ENCODE data around the gene RARA.

RARA gene

GRCh38 chr17:40341808-40342503, 33.0 kb downstream of the RARA start:
- FAIRE-seq (peak; percentile 94), DNase-seq (ENCODE audit: insufficient read length, low spot score) (peak; percentile 84)

DNA sequence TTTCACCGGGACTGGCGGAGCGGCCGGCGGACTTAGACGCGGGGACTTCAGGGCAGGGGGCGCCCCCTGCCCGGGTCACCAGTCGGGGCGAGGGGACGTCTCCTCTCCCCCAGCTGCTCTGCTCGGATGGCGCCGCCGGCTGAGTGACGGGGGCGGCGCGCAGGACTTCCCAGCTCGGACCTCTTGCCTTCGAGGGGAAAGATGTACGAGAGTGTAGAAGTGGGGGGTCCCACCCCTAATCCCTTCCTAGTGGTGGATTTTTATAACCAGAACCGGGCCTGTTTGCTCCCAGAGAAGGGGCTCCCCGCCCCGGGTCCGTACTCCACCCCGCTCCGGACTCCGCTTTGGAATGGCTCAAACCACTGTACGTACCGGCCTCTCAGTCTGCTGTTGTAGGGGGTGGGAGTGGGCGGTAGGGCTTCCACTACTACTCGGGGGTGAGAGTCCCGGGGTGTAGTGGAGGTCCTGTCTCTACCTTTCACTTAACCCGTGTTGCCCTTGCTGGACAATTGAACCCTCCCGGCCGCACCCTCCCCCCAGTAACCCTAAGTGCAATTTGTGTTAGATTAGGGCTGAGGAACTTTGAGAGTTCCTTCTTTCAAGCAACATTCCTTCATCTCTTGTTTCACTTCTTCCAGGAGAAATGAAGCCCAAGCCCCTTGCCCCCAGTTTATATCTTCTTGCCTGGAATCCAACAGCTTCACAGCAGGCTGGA, 33.7 kb downstream of the RARA start:
- DNase-seq (ENCODE audit: insufficient read length, low spot score) (no peak), FAIRE-seq (no peak)

DNA sequence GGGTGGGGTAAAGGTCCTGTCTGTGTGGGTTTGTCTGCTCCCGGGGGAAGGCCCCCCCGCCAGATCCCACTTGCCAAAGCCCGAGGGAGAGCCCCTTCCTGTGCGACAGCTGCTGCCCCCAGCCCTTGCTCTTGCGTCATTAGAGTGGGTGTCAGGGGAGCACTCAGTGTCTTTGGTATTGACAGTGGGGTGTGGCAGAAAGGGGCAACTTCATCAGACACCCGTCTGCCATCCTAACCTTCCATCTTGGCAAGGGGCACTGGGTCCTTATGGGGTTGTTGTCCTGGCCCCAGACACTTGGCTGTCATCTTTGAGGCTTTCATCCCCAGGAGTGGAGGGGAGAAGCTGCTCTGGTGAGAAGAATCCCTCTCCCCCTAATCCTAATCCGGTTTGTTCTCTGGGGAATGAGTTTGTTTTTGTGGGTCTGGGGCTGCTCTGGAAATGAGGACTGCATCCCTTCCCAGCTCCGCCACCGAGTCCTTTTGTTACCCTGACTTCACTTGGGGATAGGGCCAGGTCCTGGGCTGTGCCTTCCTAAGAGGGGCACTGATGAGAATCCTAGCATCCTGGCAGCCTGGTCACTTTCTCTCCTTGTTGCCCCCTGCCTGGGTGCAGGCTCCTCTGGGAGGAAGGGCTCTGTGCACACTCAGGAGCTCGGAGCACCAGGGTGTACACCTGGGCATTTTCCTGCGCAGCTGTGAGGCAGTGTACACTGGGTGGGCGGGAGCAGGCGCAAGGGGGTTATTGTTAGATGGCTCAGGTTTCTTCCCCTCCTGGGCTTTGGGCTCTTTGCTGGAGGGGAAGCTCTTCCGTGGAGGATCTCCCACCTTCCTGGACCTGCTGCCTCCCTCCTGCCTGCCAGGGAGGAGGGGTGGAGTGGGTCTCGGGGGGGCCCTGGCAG, 34.5 kb downstream of the RARA start:
- peak; percentile 59 for FAIRE-seq
- DNase-seq (ENCODE audit: insufficient read length, low spot score) = no peak

DNA sequence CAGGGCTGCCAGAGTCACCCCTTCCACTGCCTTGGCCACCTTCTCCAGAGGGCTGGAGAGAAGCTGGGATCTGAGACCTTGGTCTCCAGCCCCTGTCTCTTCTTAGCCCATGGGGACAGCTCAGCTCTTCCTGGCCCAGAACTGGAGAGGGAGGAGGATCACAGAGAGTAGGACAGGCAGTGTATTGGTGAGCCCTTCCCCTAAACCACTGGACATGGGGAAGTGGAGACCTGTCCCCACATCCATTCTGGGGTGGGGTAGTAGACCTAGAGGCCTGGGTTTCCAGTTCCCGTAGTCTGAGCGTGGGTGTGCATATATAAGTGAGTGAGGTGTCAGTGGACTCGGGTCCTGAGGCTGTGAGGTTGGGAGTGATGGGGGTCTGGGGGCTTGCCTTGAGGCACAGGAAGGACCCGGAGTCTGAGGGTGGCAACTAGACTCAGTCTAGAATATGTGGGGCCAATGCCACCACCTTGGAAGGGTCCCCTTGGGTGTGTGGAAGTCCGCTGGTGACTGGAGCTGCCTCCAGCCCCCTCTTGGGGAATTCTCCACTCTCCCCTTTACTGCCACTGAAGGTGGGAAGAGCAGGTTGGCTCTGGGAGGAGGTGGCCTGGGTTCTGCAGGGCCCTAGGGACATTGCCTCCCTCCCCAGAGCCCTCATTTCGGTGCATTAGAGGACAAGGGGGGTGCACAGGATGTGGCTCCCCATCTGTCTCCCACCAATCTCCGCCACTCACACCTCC, 35.6 kb downstream of the RARA start:
- FAIRE-seq (peak; percentile 76), DNase-seq (ENCODE audit: insufficient read length, low spot score) (no peak)

DNA sequence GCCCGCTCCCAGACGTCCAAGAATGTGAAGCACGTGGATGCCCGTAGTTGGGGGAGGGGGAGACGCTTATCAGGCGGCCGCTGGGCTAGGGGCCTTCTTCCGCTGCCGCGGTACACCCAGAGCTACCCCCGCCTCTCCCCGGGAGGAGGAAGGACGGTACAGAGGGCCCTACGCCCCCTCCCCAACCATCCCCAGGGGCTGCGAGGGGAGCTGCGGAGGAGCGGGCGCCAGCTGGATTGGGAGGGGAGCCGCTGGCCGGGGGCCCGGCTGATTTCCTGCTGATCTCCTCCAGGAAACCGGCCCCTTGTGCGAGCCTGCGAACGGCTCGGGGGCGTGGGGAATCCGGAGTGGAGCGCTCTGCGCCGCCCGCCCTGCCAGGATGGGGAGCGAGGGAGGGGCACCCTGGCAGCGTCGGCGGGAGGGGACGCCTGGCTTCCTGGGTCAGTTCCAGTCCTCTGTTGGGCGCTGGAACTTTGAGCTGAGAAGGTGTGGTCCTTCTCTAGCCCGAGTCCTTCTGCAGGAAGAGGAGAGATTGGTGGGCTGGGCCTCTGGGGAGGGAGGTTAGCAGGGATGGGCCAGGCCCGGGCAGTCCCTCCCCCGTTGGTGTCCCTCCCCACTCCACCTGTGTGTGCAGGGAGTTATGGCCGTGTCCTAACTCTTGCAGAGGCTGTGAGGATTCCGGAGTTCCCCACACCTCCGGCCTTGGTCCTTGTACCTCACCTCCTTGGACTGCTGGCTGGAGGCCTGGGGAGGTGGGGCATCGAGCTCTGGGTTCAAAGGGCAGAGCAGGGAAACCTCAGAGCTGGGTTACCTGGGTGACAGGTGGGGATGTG, 36.4 kb downstream of the RARA start:
- peak; percentile 60 for FAIRE-seq
- DNase-seq (ENCODE audit: insufficient read length, low spot score) = peak; percentile 81

- FAIRE-seq = no peak
- DNase-seq (ENCODE audit: insufficient read length, low spot score) = no peak
Observed at GRCh38 chr17:40345994-40346764, 37.2 kb downstream of the RARA start.

DNA sequence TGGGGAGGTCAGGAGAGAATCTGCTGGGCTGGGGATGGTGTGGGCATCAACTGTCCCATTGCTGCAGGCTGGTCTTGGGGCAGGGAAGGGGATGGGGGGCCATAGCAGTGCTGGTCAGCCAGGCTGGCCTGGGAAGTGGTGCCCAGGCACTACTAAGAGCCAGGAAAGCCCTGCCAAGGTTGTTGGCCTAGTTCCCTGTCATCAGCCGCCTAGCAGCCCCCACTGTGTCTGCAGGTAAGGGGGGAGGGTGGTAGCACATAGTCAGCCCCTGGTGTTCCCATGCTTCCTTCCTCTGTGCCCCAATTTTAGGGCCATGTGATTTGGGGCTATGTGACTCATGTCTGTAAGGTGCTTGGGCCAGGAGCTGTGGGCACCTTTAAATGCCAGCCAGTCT, 37.8 kb downstream of the RARA start:
- FAIRE-seq = no peak
- DNase-seq (ENCODE audit: insufficient read length, low spot score) = no peak

- DNase-seq (ENCODE audit: insufficient read length, low spot score) (no peak), FAIRE-seq (no peak)
Observed at GRCh38 chr17:40347319-40348135, 38.5 kb downstream of the RARA start.

- no peak for FAIRE-seq
- DNase-seq (ENCODE audit: insufficient read length, low spot score) = no peak
Observed at GRCh38 chr17:40348136-40348504, 39.1 kb downstream of the RARA start.

DNA sequence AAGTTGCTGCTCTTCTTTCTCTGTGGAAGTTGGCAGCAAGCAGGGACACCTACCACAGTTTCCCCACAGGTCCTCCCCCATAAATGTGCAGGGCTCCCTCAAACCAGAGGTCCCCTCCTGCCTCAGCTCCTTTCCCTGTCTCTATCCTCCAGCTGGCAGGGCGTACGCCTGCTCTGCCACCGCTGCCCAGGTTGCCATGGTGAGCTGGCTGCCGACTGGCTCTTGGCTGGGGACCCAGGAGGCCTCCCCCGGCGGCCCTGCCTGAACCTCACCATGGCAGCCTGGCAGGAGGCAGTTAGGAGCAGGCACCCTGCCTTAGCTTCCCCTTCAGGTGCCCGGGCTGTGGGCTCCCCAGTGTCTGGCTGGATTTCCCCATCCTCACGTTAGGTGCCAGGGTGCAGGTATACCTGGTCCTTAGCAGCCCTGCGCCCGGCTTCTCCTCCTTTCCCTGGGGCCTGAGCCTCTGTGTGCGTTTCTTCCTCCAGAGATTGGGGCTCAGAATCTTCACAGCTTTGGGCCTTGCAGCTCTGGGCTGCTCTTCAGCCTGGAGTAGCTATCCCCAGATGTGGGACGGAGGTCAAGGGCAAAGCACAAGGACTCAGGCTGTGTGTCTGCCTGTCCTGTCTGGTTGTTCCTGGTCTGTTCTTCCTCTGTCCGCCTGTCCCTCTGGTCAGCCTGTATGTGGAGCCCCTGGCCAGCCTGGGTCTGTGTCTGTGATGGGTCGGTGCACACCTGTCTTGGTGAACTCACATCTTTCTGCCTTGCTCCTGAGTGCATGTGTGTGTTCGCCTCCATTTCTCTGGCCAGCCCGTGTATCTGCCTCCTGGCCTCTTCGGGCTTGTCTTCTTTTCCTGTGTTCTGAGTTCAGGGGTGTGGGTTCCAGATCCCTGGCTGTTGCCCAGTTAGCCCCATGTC, 39.8 kb downstream of the RARA start:
- FAIRE-seq (peak; percentile 64), DNase-seq (ENCODE audit: insufficient read length, low spot score) (no peak)

DNA sequence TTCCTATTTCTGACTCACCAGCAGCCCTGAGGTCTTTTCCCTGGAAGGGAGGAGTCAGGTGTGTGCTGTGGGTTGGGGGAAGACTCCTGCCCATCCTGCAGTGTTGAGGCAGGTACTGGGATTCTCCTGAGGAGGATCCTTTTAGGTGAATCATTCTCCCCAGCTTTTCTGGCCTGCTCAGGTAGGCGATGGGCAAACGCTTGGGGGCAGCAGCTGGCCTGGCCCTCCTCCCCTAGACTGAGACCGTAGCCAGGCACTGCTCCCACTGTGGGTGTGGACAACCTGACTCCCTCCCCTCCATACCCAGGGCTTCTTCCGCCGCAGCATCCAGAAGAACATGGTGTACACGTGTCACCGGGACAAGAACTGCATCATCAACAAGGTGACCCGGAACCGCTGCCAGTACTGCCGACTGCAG, 40.5 kb downstream of the RARA start:
- no peak for FAIRE-seq
- no peak for DNase-seq (ENCODE audit: insufficient read length, low spot score)

DNA sequence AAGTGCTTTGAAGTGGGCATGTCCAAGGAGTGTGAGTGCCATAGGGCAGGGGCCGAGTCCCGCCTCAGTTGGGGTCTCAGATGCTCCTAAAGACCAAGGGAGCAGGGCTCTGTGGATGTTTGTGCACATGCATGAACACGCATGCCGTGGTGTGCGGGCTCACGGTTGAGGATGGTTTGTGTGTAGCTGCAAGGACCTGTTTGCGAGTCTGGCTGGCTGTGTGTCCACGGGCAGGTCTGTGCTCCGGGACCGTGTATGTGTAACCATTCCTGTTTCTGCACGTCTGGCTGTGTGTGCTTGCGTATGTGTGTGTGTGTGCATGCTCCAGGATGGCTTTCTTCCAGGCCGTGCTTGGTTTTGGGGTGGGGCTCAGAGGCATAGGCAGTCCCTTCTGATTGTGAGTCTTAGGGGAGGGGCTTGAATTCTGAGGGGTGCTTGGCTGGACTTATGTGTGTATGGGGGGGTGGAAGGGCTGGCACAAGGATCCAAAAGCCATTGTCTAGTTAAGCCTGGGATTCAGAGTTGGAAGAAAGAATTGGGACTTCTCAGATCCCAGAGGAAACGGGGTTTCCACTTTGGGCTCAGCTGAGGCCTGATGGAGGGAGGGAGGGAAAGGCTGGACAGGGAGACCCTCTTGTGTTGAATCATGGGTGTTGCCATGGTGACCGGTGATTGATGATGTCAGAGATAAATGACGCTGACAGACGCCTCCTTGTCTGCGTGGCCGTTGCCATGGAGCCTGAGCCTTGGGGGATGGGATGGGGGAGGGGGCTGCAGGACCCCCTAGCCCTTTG, 41.1 kb downstream of the RARA start:
- no peak for FAIRE-seq
- DNase-seq (ENCODE audit: insufficient read length, low spot score) = no peak

DNA sequence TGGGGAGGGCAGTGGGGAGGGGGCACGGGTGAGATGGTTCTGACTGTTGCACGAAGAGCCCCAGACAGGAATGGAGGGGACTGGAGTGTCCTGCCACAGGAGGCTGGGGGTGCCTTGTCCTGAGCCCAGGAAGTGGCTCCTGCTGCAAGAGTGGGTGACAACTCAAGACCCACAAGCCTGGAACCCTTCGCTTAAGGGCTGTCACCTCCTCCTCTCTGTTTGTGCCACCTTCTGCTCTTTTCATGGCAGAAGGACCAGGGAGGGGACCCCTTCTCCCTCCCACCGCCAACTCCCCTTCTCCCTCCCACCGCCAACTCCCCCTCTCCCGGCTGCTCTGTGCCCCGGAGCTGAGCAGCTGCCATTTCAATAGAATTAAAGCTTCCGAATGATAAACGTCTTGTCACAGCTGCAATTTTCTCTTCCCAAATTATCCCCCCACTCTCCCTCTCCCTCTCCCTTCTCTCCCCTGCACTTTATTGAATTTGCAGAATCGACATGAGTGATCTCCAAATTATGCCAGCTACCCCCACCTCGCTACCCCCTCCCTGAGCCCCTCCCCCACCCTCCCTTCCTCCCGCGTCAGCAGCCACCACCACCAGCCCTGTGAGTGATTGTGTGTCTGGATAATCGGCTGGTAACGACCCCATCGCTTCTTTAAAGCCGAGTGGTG, 41.8 kb downstream of the RARA start:
- FAIRE-seq = no peak
- DNase-seq (ENCODE audit: insufficient read length, low spot score) = no peak

DNA sequence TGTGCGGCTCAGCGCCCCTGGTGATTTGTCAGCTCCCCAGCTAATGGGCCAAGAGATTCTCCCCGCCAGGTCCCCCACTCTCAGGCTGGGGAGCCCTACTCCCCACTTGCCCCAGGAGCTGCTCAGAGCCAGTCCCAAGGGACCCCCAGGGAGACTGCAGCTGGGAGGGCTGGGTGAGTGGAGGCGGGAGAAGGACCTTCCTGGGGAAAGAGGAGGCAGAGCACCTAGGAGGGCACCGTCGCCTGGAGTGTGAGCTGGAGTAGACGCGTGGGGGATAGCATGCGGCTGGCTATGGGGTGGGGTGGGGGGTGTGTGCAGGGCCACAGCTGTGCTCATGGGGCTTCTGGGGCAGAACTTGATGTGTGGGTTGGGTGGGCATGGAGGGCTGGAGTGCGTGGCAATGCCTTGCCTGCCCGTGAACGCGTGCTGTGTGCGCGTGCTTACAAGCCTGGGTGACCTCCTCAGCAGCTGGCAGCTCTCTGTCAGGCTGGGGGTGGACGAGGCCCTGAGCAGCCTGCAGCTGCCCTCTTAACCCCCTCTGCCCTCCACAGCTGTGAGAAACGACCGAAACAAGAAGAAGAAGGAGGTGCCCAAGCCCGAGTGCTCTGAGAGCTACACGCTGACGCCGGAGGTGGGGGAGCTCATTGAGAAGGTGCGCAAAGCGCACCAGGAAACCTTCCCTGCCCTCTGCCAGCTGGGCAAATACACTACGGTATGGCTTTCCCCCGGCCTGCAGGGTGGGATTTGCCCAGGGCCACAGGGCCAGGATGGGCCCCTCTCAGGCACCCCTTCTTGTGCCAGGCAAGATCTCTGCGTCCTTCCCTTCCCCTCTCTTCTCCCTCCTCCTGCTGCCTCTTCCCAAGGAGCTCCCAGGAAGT, 42.6 kb downstream of the RARA start:
- DNase-seq (ENCODE audit: insufficient read length, low spot score) (no peak), FAIRE-seq (no peak)

DNA sequence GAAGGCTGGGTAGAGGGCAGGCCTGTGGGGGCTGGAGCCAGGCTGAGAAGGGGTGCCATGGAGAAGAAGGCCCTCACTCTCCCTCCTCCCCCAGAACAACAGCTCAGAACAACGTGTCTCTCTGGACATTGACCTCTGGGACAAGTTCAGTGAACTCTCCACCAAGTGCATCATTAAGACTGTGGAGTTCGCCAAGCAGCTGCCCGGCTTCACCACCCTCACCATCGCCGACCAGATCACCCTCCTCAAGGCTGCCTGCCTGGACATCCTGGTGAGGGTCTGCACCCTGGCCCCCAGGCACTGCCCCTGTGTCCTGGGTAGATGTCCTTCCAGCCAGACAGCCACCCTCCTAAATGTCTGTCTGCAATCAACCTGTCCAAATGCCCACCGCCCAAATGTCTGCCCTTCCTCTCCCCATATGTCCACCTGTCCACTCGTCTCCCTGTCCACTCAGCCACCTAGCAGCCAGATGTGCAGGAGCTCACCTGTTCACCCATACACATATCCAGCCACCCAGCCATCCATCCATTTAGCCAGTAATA, 43.3 kb downstream of the RARA start:
- DNase-seq (ENCODE audit: insufficient read length, low spot score) (no peak), FAIRE-seq (no peak)
